ENCODE measurements around the gene TTN.

The TTN gene

GRCh38 chr2:178477443-178478129 is 329.6 kb downstream of the TTN start:
- Histone ChIP-seq H3K4me1 (ENCODE audit: control insufficient read depth, insufficient read depth, low read length) (peaks cover 16% of the 10 kb centered on the region), H3K27ac (ENCODE audit: low read depth, low read length) (no peak overlapping the region), H3K27me3 (ENCODE audit: control insufficient read depth, insufficient read depth, low read length) (peaks cover 9% of the 10 kb centered on the region; the same call in 1 of the 2 replicates), H3K9me3 (ENCODE audit: control insufficient read depth, insufficient read depth, low read length) (no peaks in the 10 kb centered on the region), H3K36me3 (ENCODE audit: control insufficient read depth, insufficient read depth, low read length) (no peaks in the 10 kb centered on the region), H3K4me3 (ENCODE audit: low read depth, low read length) (peak overlapping the region; percentile 78), H3K9ac (ENCODE audit: low read depth, low read length) (no peak overlapping the region)

DNA sequence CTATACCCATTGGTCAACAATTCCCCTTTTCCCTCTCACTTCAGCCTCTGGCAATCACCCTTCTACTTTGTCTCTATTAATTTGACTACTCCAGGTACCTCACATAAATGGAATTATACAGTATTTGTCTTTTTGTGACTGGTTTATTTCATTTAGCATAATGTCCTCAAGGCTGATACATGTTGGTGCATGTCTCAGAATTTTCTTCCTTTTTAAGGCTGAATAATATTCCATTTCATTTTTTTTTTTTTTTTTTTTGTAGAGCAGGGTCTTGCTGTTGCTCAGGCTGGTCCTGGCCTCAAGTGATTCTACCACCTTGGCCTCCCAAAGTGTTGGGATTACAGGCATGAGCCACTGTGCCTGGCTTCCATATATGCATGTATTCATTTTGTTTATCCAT is 330.7 kb downstream of the TTN start:
- Histone ChIP-seq H3K9me3 (ENCODE audit: control insufficient read depth, insufficient read depth, low read length) (no peaks in the 10 kb centered on the region), H3K4me1 (ENCODE audit: control insufficient read depth, insufficient read depth, low read length) (peaks cover 5% of the 10 kb centered on the region), H3K9ac (ENCODE audit: low read depth, low read length) (no peak overlapping the region), H3K27ac (ENCODE audit: low read depth, low read length) (no peak overlapping the region), H3K4me3 (ENCODE audit: low read depth, low read length) (no peak overlapping the region), H3K27me3 (ENCODE audit: control insufficient read depth, insufficient read depth, low read length) (peaks cover 8% of the 10 kb centered on the region; the same call in 1 of the 2 replicates), H3K36me3 (ENCODE audit: control insufficient read depth, insufficient read depth, low read length) (no peaks in the 10 kb centered on the region)
